ENCODE data around the gene CLTC. TPM values are rescaled to one million over a fixed set of nuclear protein-coding genes. Genes with fewer than 3 reads are reported as not detected.

Gene CLTC
- total and polyA plus RNA-seq, 2 donors (not counting 1 experiment from before 2014, with no cell fraction given) = 25.9 to 114 TPM

DNA sequence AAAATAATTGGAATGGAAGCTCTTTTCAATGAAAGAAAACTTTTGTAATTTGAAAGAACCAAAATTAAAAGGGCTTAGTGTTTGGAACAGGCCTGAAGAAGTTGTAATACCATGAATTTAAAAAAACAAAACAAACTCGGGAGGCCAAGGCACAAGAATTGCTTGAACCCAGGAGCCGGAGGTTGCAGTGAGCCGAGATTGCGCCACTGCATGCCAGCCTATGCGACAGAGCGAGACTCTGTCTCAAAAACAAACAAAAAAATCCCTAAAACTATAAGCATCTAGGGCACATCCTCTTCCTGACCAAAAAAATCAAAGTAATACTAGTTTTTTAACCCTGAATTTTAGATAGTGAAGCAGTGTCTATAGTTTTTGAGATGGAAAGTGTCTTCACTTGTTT lies 12.7 kb downstream of the CLTC start:
- peaks cover 36 to 52% of the 10 kb centered on the region in 2 donors for H3K4me1 ChIP-seq (ENCODE audit: control insufficient read depth in 2 of 2, insufficient read depth in 2 of 2, low read length in 2 of 2)
- ATAC-seq (ENCODE audit: low read depth) = no peak
- CTCF ChIA-PET = no interaction called here

More for the DNA sequence above, 12.7 kb downstream of the CLTC start:
- Mint-ChIP-seq H3K4me3 (no peak overlapping the region), H3K4me1 (peaks cover 71% of the 10 kb centered on the region), H3K27ac (no peak overlapping the region), H3K9me3 (ENCODE audit: insufficient read depth) (no peaks in the 10 kb centered on the region), H3K27me3 (no peaks in the 10 kb centered on the region)
- Histone ChIP-seq H3K79me2 (ENCODE audit: control insufficient read depth, insufficient read depth, low read length) (peaks cover 99% of the 10 kb centered on the region), H3K27me3 (replicated peaks in 1 of 4; ENCODE audit: control extremely low read depth in 1 of 4, control insufficient read depth in 3 of 4, insufficient read depth in 4 of 4, low read length in 3 of 4) (no peaks in the 10 kb centered on the region), H3K36me3 (replicated peaks in 1 of 2; ENCODE audit: control extremely low read depth in 1 of 2, control insufficient read depth in 1 of 2, extremely low read depth in 1 of 2, insufficient read depth in 2 of 2, low read length in 1 of 2) (no peaks in the 10 kb centered on the region), H3K4me2 (replicated peaks; ENCODE audit: low read depth, low read length, poor library complexity, severe bottlenecking) (peak overlapping the region; percentile 4), H4K20me1 (ENCODE audit: control insufficient read depth, insufficient read depth, low read length, poor library complexity, severe bottlenecking) (peaks cover 78% of the 10 kb centered on the region), H3K9me3 (ENCODE audit: control extremely low read depth in 1 of 3, control insufficient read depth in 2 of 3, insufficient read depth in 1 of 3, low read length in 2 of 3) (peaks cover 0 to 2% (median 0%) of the 10 kb centered on the region in 3 donors), H3K4me3 (ENCODE audit: control extremely low read depth in 1 of 5, extremely low read depth in 1 of 5, insufficient read depth in 1 of 5, low read depth in 2 of 5, low read length in 4 of 5) (no peak overlapping the region), H3K27ac (ENCODE audit: low read length in 2 of 2) (no peak overlapping the region), H2AFZ (ENCODE audit: insufficient read depth, low read depth, low read length, poor library complexity, severe bottlenecking) (no peak overlapping the region), H3K9ac (ENCODE audit: low read length) (no peak overlapping the region)
- TF ChIP-seq CTCF (IDR thresholded peaks at IDR 0.05) = no peak
- TF ChIP-seq EZH2 (IDR thresholded peaks at IDR 0.05; ENCODE audit: borderline replicate concordance, insufficient read depth, low read depth, low read length, poor library complexity, severe bottlenecking) = no peak
- WGBS (ENCODE audit: insufficient coverage) = no CpG with 5 or more reads among the region's 6 CpGs
- intact Hi-C loops (cut with micrococcal nuclease) = no loop called here
- no peak for DNase-seq
- POLR2A ChIA-PET = no interaction called here
